OCI-LY7 (cell line): Measurements from ENCODE around the gene WDFY2.

Experiments used
- EZH2phosphoT487 ChIP-seq: fragments of 200-600 bp; sonication (generic); IDR thresholded peaks from 2 replicates; pipeline ENCODE4 v1.6.1; 2018; ENCODE audit warnings: low read depth, borderline replicate concordance, mild to moderate bottlenecking, mixed run types, antibody characterized with exemption, low read length, moderate library complexity, mixed read lengths
- TF ChIP-seq, protein P1 (sequence below): fragments of 200-600 bp; sonication (generic); conservative IDR thresholded peaks from 2 replicates; pipeline ENCODE4 v1.5.1; 2014; ENCODE audit warnings: mild to moderate bottlenecking, antibody characterized with exemption, low read length, moderate library complexity, mixed read lengths

DNA sequence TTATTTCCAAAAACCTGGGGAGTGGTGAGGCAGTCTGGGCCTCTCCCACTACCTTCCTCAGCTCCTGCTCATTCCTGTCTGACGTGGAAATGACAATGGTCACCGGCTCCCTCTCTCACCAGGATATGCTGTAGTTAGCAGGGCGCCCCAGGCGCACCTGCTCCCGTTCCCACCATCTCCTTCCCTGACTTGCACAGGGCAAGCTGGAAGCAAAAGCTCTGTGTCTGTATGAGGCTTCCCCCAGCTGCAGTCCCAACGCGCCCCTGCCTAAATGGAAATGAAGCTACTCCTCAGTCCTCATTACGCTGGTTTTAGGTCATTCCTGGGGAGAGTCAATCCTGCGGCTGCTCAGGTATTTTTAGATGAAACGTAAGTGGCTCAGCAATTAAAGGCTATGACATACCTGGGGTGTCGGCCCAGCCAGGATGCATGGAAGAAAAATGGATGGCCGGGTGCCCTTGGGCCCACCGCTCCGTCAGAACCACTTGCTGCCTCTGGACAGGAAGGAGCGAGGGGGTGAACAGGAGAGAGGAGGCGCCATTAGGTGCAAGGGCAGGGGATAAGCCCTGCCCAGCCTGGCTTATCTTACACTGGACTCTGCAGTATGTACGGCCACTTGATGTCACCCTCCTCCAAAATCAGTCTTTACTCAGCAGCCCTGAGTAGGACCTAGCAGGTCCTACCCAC is 187.3 kb downstream of the WDFY2 start:
- TF ChIP-seq, protein P1, sequence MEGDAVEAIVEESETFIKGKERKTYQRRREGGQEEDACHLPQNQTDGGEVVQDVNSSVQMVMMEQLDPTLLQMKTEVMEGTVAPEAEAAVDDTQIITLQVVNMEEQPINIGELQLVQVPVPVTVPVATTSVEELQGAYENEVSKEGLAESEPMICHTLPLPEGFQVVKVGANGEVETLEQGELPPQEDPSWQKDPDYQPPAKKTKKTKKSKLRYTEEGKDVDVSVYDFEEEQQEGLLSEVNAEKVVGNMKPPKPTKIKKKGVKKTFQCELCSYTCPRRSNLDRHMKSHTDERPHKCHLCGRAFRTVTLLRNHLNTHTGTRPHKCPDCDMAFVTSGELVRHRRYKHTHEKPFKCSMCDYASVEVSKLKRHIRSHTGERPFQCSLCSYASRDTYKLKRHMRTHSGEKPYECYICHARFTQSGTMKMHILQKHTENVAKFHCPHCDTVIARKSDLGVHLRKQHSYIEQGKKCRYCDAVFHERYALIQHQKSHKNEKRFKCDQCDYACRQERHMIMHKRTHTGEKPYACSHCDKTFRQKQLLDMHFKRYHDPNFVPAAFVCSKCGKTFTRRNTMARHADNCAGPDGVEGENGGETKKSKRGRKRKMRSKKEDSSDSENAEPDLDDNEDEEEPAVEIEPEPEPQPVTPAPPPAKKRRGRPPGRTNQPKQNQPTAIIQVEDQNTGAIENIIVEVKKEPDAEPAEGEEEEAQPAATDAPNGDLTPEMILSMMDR, result no peak
- no peak for TF ChIP-seq EZH2phosphoT487
